ENCODE measurements around the gene MBOAT2.

GRCh38 chr2:9002313-9002636 is 1.2 kb downstream of the MBOAT2 start:
- no peak for TF ChIP-seq CTCF (conservative IDR thresholded peaks at IDR 0.05; ENCODE audit: low read depth, low read length)
- no peak for TF ChIP-seq EZH2phosphoT487 (IDR thresholded peaks at IDR 0.05; ENCODE audit: borderline replicate concordance, low read length)
